ENCODE data around the gene ITGB4. TPM values are rescaled to one million over a fixed set of nuclear protein-coding genes. Genes with fewer than 3 reads are reported as not detected.

ITGB4 gene
- total RNA-seq, 4 donors from 2014 or later: 31.1 to 66.3 (median 41.8) TPM

GRCh38 chr17:75723171-75723930, 2.1 kb downstream of the ITGB4 start:
- Histone ChIP-seq H3K36me3 (peaks cover 0 to 32% of the 10 kb centered on the region in 2 donors), H3K4me3 (peak overlapping the region in 1 of 2 donors; percentile 58), H3K9me3 (no peaks in the 10 kb centered on the region), H3K27ac (peak overlapping the region in 3 of 4 donors; percentile 78 to 84 (median 82)), H3K27me3 (peaks cover 75% of the 10 kb centered on the region), H3K4me1 (peaks cover 0 to 23% (median 7%) of the 10 kb centered on the region in 3 donors)
- no peak for TF ChIP-seq POLR2A (IDR thresholded peaks at IDR 0.05)
- 60 to 63% methylated on average over 2 to 5 of the region's 18 CpGs for WGBS, 2 donors (ENCODE audit: low coverage in 1 of 2)
- ATAC-seq: peak; percentile 43

GRCh38 chr17:75724016-75725003, 3.1 kb downstream of the ITGB4 start:
- TF ChIP-seq CTCF (IDR thresholded peaks at IDR 0.05) (no peak), EP300 (IDR thresholded peaks at IDR 0.05) (no peak), POLR2A (IDR thresholded peaks at IDR 0.05) (no peak), POLR2AphosphoS5 (IDR thresholded peaks at IDR 0.05) (no peak)
- peaks cover 72% of the 10 kb centered on the region for H3K27me3 ChIP-seq
- no peaks in the 10 kb centered on the region for H3K9me3 ChIP-seq
- H3K27ac ChIP-seq: peak overlapping the region in 3 of 4 donors; percentile 14 to 84 (median 20)
- H3K4me3 ChIP-seq: peak overlapping the region in 1 of 2 donors; percentile 58
- 60 to 92% methylated on average over 1 to 5 of the region's 23 CpGs for WGBS, 2 donors (ENCODE audit: low coverage in 1 of 2)
- peaks cover 0 to 35% of the 10 kb centered on the region in 2 donors for H3K36me3 ChIP-seq
- no peak for ATAC-seq
- peaks cover 0 to 23% (median 7%) of the 10 kb centered on the region in 3 donors for H3K4me1 ChIP-seq

- Histone ChIP-seq H3K27me3 (peaks cover 60% of the 10 kb centered on the region), H3K4me3 (no peak overlapping the region), H3K27ac (no peak overlapping the region), H3K4me1 (peaks cover 0 to 17% (median 7%) of the 10 kb centered on the region in 3 donors), H3K36me3 (peaks cover 0 to 47% of the 10 kb centered on the region in 2 donors), H3K9me3 (no peaks in the 10 kb centered on the region)
- 78% methylated on average over 6 of the region's 7 CpGs; no CpG with 5 or more reads in 1 of the 2 donors for WGBS, 2 donors (ENCODE audit: low coverage in 1 of 2)
- no peak for ATAC-seq
- TF ChIP-seq POLR2AphosphoS5 (IDR thresholded peaks at IDR 0.05): no peak
- no peak for TF ChIP-seq EP300 (IDR thresholded peaks at IDR 0.05)
- no peak for TF ChIP-seq POLR2A (IDR thresholded peaks at IDR 0.05)
- TF ChIP-seq CTCF (IDR thresholded peaks at IDR 0.05): no peak
Observed at GRCh38 chr17:75725504-75725903, 4.2 kb downstream of the ITGB4 start.

GRCh38 chr17:75727391-75727790, 6.1 kb downstream of the ITGB4 start:
- Histone ChIP-seq H3K27me3 (peaks cover 41% of the 10 kb centered on the region), H3K36me3 (peaks cover 0 to 66% of the 10 kb centered on the region in 2 donors), H3K4me3 (no peak overlapping the region), H3K9me3 (no peaks in the 10 kb centered on the region), H3K4me1 (no peaks in the 10 kb centered on the region), H3K27ac (no peak overlapping the region)
- ATAC-seq: no peak
- WGBS, 2 donors (ENCODE audit: low coverage in 1 of 2): 87% methylated on average over 4 of the region's 18 CpGs; no CpG with 5 or more reads in 1 of the 2 donors
- TF ChIP-seq CTCF (IDR thresholded peaks at IDR 0.05) (no peak), POLR2A (IDR thresholded peaks at IDR 0.05) (no peak), POLR2AphosphoS5 (IDR thresholded peaks at IDR 0.05) (no peak), EP300 (IDR thresholded peaks at IDR 0.05) (no peak)

GRCh38 chr17:75729351-75729750, 8.1 kb downstream of the ITGB4 start:
- Histone ChIP-seq H3K9me3 (no peaks in the 10 kb centered on the region), H3K27ac (no peak overlapping the region), H3K4me1 (no peaks in the 10 kb centered on the region), H3K4me3 (no peak overlapping the region), H3K27me3 (peaks cover 22% of the 10 kb centered on the region), H3K36me3 (peaks cover 0 to 69% of the 10 kb centered on the region in 2 donors)
- no peak for ATAC-seq
- TF ChIP-seq POLR2A (IDR thresholded peaks at IDR 0.05): no peak
- no peak for TF ChIP-seq POLR2AphosphoS5 (IDR thresholded peaks at IDR 0.05)
- no peak for TF ChIP-seq EP300 (IDR thresholded peaks at IDR 0.05)
- TF ChIP-seq CTCF (IDR thresholded peaks at IDR 0.05): no peak
- WGBS, 2 donors (ENCODE audit: low coverage in 1 of 2): 80% methylated on average over 2 of the region's 7 CpGs; no CpG with 5 or more reads in 1 of the 2 donors

Data from gastroesophageal sphincter (tissue), 4 donors.